ENCODE data around the gene MRGPRF. TPM values are rescaled to one million over a fixed set of nuclear protein-coding genes. Genes with fewer than 3 reads are reported as not detected.

Gene MRGPRF
- total RNA-seq, 4 donors from 2014 or later: 17.9 to 119 (median 43.6) TPM

DNA sequence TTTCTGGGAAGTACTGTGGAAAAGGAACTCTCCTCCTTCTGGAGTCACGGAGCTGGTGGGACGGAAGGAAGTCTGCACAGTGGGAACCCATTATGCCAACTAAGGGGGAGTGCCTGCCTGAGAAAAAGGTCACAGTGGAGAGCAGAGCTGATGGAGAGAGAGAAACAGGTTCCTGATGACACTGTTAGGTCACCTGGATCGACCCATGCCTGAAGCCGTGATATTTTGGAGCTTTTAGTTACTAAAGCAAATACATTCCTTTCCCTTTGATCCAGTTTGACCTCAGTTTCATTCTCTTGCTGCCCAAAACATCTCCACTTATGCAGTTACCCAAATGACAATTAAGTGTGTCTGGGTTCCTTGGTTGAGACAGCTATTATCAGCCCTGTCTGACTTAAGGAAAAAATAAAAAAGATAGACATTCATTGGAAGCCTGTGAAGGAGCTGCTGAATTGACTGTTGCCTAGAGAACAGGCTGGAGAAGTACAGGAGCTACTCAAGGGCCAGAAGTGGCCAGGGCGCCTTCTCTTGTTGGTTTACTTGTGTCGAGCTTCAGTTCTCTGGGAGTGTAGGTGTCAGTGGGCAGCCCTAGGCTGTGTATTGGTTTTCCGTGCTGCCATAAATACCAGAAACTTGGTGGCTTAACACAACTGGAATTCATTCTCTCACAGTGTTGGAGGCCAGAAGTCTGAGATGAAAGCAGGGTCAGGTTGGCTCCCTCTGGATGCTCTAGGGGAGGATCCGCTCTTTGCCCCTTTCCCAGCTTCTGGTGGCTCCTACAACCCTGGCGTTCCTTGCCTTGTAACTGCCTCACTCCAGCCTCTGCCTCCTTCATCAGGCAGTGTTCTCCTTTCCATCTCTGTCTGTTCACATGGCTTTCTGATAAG, 45.9 kb downstream of the MRGPRF start:
- H3K27ac ChIP-seq: no peak overlapping the region
- WGBS, 2 donors (ENCODE audit: low coverage in 1 of 2): 88 to 96% methylated on average over 4 to 9 of the region's 9 CpGs
- no peaks in the 10 kb centered on the region for H3K4me1 ChIP-seq
- H3K9me3 ChIP-seq: no peaks in the 10 kb centered on the region
- H3K27me3 ChIP-seq: peaks cover 10% of the 10 kb centered on the region
- in situ Hi-C loops (cut with MboI; ENCODE audit: low pct_ligation_motif_present in 1 of 4, low pct_unique_long_range_greater_than_20kb in 1 of 4, low sequenced_read_pairs in 3 of 4): no loop called here
- no peak for TF ChIP-seq POLR2A (IDR thresholded peaks at IDR 0.05)
- TF ChIP-seq POLR2AphosphoS5 (IDR thresholded peaks at IDR 0.05): no peak
- no peak for TF ChIP-seq EP300 (IDR thresholded peaks at IDR 0.05; ENCODE audit: low read depth)
- TF ChIP-seq, protein P1, sequence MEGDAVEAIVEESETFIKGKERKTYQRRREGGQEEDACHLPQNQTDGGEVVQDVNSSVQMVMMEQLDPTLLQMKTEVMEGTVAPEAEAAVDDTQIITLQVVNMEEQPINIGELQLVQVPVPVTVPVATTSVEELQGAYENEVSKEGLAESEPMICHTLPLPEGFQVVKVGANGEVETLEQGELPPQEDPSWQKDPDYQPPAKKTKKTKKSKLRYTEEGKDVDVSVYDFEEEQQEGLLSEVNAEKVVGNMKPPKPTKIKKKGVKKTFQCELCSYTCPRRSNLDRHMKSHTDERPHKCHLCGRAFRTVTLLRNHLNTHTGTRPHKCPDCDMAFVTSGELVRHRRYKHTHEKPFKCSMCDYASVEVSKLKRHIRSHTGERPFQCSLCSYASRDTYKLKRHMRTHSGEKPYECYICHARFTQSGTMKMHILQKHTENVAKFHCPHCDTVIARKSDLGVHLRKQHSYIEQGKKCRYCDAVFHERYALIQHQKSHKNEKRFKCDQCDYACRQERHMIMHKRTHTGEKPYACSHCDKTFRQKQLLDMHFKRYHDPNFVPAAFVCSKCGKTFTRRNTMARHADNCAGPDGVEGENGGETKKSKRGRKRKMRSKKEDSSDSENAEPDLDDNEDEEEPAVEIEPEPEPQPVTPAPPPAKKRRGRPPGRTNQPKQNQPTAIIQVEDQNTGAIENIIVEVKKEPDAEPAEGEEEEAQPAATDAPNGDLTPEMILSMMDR (IDR thresholded peaks at IDR 0.05): no peak
- no peaks in the 10 kb centered on the region for H3K36me3 ChIP-seq
- intact Hi-C loops (cut with DNase I; ENCODE audit: low total_unique reads): no loop called here
- no peak overlapping the region for H3K4me3 ChIP-seq
- DNase-seq: no peak

DNA sequence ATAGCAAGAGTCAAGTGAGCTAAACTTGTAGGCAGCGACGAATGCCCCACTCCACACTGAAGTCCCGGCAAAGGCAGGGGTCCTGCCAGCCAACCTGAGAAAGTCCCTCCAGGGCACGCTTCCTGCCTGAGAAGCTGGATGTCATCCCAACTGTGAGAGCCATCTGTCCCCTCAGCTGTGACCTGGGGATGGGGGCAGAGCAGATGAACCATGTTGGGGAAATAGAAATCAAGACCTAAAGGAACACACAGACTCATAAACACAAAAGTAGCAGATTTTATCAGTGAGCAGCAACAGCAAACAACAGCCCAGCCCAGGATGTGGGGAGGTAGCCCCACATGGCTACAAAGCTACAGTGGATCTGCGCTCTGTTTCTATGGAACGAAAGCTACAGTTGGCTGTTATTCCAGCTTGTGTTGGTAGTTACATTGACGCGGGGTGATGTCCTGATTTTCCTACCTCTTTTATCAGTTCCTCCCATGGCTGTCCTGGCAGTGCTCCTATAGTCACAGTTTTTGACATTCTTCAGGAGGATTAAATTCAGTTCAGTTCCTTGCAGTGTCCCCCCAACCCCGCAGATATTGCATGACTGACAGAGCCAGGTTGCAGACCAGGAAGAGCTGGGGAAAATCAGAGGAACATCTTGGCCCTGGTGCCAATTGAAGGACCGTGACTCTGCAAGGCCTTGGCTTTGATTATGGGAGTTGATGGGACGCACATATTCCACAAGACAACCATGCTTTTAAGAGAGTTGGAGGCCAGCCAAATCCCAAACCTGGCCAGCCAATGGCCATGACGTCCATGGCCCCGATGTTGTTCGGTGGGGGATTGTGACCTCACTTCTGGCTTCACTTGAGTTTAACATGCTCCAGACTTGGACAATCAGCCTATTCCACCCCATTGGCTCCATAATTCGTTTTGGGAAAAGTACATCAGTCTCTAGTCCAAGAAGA, 46.9 kb downstream of the MRGPRF start:
- H3K36me3 ChIP-seq: no peaks in the 10 kb centered on the region
- intact Hi-C loops (cut with DNase I; ENCODE audit: low total_unique reads) (no loop called here), in situ Hi-C loops (cut with MboI; ENCODE audit: low pct_ligation_motif_present in 1 of 4, low pct_unique_long_range_greater_than_20kb in 1 of 4, low sequenced_read_pairs in 3 of 4) (no loop called here)
- TF ChIP-seq EP300 (IDR thresholded peaks at IDR 0.05; ENCODE audit: low read depth): no peak
- no peaks in the 10 kb centered on the region for H3K9me3 ChIP-seq
- no peak overlapping the region for H3K27ac ChIP-seq
- H3K27me3 ChIP-seq: peaks cover 2% of the 10 kb centered on the region
- no peaks in the 10 kb centered on the region for H3K4me1 ChIP-seq
- WGBS, 2 donors (ENCODE audit: low coverage in 1 of 2): 87 to 93% methylated on average over 3 to 15 of the region's 15 CpGs
- H3K4me3 ChIP-seq: no peak overlapping the region
- no peak for DNase-seq

DNA sequence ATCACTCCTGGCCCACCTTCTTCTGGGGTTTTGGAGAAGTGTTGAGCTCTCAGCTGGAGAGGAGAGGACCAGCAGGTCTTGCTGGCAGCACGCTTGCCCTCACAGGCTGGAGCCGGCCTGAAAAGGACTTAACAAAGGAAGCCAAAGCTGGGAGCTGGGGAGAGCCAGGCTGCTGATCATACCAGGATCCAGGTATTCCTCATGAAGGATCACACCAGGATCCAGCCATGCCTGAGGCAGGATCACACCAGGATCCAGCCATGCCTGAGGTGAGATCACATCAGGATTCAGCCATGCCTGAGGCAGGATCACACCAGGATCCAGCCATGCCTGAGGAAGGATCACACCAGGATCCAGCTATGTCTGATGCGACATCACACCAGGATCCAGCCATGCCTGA, 49.3 kb downstream of the MRGPRF start:
- TF ChIP-seq POLR2AphosphoS5 (IDR thresholded peaks at IDR 0.05) (no peak), EP300 (IDR thresholded peaks at IDR 0.05; ENCODE audit: low read depth) (no peak), POLR2A (IDR thresholded peaks at IDR 0.05) (no peak)
- TF ChIP-seq, protein P1 (IDR thresholded peaks at IDR 0.05): no peak
- WGBS, 2 donors (ENCODE audit: low coverage in 1 of 2): 40 to 89% methylated on average over 1 to 3 of the region's 3 CpGs
- Histone ChIP-seq H3K27ac (no peak overlapping the region), H3K4me1 (no peaks in the 10 kb centered on the region), H3K36me3 (no peaks in the 10 kb centered on the region), H3K4me3 (no peak overlapping the region), H3K9me3 (no peaks in the 10 kb centered on the region), H3K27me3 (no peaks in the 10 kb centered on the region)
- DNase-seq: peak; percentile 1
- in situ Hi-C loops (cut with MboI; ENCODE audit: low pct_ligation_motif_present in 1 of 4, low pct_unique_long_range_greater_than_20kb in 1 of 4, low sequenced_read_pairs in 3 of 4): no loop called here
- intact Hi-C loops (cut with DNase I; ENCODE audit: low total_unique reads): loop anchor here (5.0 kb wide), 1 partner anchor 806 kb away; no protein-coding TSS in a partner anchor

DNA sequence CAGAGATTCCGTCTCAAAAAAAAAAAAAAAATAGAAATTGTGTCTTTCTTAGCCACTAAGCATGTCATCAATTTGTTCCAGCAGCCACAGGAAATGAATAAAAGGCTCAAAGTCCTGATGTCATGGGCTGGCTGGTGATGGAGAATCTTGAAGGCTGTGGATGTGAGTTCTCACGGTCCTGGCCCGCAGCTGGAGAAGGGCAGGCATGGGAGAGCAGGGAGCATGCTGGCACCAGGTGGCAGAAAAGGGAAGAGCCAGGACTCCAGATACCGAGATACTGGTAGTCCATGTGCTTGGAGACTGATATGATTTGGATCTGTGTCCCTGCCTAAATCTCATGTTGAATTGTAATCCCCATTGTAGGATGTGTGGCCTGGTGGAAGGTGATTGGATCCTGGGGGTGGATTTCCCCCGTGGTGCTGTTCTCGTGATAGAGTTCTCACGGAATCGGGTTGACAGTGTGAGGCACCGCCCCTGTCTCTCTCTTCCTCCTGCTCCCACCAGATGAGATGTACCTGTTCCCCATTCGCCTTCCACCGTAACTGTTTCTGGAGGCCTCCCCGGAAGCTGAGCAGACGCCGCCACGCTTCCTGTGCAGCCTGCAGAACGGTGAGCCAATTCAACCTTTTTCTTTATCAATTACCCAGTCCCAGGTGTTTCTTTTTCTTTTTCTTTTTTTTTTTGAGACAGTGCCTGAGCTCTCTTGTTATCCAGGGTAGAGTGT, 50.4 kb downstream of the MRGPRF start:
- peak; percentile 7 for DNase-seq
- Histone ChIP-seq H3K27ac (no peak overlapping the region), H3K27me3 (no peaks in the 10 kb centered on the region), H3K9me3 (no peaks in the 10 kb centered on the region), H3K36me3 (no peaks in the 10 kb centered on the region), H3K4me1 (no peaks in the 10 kb centered on the region), H3K4me3 (no peak overlapping the region)
- TF ChIP-seq, protein P1 (IDR thresholded peaks at IDR 0.05): no peak
- no peak for TF ChIP-seq POLR2AphosphoS5 (IDR thresholded peaks at IDR 0.05)
- no peak for TF ChIP-seq POLR2A (IDR thresholded peaks at IDR 0.05)
- TF ChIP-seq EP300 (IDR thresholded peaks at IDR 0.05; ENCODE audit: low read depth): no peak
- in situ Hi-C loops (cut with MboI; ENCODE audit: low pct_ligation_motif_present in 1 of 4, low pct_unique_long_range_greater_than_20kb in 1 of 4, low sequenced_read_pairs in 3 of 4) (no loop called here), intact Hi-C loops (cut with DNase I; ENCODE audit: low total_unique reads) (loop anchor here (5.0 kb wide), 1 partner anchor 805 kb away; no protein-coding TSS in a partner anchor)
- WGBS, 2 donors (ENCODE audit: low coverage in 1 of 2): 72 to 76% methylated on average over 12 to 16 of the region's 16 CpGs
